HG03457 (cell line): ENCODE measurements around the gene ERFL.
"Not testable (repeated sequence)": the region's sequence is repeated elsewhere in the genome, so short reads cannot be mapped to it uniquely, and the experiment has no call there.

Experiments used
- ATAC-seq: cut with Tn5 transposase; IDR thresholded peaks from one replicate; pipeline ENCODE4 v1.9.1; 2021; ENCODE audit warnings: moderate number of reproducible peaks; ENCODE audit not compliant: unreplicated experiment

The ERFL gene

GRCh38 chr19:41944336-41944735 lies 16.1 kb upstream of the ERFL start:
- ATAC-seq: no peak

DNA sequence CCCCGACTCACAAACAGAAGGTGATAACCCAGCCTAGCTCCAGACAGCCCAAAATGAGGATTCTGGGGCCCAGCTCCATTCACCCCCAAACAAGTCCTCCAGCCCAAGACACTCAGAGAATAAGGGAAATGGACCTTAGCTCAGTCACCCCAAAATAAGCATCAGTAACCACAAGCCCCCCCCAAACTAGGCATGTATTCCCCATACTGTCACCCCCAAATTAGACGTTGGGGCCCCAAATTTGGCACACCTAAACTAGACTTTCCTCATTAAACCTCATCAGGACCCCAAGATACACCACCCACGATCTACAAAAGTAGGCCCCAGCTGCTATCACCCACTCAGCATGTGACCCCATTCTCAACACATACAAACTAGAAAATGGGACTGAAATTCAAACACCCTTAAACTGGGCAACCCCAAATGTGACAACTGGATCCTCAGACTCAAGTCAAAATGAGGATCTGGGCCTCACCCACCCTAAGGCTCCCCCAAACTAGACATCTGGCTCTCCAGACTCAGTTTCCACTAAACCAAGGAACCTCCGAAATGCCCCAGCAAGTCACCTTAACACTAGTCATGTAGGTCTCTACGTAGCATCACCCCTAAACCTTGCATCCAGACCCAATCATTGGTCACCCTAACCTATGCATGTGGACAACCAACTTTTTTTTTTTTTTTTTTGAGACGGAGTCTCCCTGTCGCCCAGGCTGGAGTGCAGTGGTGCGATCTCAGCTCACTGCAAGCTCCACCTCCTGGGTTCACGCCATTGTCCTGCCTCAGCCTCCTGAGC lies 13.4 kb upstream of the ERFL start:
- ATAC-seq: no peak

DNA sequence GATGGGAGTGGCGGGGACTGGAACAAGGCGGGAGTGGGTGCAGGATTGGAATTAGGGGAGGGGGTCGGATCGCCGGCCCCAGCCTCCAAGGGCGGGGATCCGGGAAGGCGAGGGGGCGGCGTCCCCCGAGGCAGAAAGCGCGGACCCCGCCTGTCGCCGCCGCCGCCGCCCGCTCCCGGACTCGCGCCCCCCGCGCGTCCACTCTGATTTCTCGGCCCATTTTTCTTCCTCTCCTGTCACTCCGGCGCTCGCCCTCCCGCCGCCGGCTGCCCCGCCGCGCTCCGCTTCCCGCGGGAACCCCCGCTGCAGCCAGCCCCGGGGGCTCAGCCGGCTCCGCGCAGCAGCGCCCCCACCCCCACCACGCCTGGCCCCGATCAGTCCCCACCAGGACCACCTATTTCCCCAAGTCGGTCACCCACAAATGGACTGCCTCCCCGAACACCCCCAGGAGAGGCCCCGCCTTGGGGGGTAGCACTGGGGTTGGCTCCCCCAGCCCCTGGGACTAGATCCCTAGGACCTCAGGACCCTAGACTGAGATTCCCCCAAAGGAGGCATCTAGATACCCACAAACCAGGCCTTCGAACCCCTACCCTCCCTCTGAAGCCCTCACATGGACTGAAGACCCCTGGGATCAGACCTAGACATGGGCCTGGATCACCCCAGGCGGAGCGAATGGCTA lies 12.6 kb upstream of the ERFL start:
- ATAC-seq: no peak

DNA sequence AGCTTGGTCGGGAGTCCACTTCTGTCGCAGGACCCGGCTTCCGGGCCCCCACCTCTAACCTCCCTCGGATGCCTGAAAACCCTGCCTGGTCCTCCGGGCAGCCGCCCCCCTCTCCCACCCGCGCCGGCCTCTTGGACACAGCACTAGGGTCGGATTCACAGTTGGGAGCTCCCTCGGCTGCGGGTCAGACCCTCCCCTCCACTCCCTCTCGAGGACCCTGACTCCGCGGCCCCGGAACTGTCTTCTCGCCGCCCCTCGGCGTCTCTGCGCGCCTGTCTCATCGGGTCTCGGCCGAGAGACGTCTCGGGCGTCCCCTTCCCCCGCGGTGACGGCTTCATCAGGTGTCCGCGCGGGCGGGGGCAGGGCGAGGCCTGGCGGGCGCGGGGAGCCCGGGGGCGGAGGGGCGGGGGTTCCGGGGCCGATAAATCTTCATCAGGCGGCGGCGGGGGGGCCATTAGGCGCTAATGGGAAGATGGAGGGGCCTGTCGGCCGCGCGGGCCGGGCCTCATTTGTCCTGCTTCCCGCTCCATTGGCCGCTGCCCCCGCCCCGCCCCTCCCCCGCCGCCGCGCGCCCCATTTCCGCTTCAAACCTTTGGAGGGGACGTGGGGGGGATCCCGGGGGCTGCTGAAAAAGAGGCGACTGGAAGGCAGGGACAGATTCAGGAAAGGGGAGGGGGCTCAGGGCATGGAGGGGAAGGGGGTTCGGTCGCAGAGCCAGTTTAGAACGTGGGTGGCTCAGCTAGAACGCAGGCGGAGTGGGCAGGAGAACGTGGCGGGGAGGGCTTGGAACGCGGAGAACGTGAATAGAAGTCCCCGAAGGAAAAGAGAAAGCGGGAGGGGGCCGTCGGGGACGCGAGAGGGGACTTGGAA lies 11.8 kb upstream of the ERFL start:
- ATAC-seq: no peak

GRCh38 chr19:41939209-41939608 lies 11.0 kb upstream of the ERFL start:
- ATAC-seq: not testable (repeated sequence)

DNA sequence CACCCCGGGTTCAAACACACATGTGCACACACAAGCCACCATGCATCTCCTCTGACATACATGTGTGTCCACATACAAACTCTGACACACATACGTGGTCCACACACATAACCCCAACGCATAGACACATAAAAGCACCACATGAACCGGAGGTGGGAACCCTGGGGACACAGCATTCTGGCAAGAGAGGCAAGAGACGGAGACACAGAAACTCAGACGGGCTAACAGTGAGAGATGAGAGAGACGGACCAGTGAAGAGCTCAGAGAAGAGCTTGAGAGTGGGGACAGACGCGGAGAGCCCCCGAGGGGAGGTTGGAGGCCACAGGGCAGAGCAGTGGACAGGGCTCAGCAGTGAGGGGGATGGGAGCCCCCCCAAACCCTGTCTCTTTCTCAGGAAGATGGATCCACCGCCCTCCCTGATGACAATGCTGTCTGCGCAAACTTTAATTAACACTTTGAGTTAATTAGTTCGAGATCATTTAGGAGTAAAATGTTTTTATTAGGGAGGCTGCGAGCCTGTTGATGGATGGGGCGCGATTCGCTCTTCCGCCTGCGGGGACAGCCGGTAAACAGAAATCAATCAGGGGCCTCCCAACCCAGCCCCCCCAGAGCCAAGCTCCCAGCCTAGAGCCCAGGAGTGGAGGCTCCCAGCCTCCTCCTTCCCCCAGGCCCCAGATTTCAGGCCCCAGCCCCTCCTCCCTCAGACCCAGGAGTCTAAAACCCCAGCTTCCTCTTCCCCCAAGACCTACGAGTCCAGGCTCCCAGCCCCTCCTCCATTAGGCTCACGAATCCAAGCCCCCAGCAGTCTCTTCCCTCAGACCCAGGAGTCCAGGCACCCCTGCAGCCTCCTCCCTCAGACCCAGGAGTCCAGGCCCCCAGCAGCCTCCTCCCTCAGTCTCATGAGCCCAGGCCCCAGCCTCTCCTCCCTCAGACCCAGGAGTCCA lies 9.5 kb upstream of the ERFL start:
- no peak for ATAC-seq

DNA sequence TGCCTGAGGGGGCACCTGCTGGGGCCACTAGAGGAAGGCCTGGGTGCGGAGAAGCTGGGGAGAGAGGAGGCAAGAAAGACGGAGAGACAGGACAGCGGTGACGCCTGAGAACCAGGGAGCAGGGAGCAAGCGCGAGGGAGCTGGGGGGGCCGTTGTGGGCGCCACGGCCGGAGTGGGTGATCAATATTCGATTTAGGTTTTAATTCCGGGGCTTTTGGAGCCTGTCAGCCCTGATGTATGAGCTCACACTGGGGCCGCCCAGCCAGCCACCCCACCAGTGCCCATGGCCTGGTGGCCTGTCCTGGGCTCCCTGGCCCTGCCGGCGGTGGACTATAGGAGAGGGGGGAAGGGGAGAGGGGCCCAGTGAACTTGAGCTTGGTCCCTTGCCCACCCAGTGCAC lies 8.7 kb upstream of the ERFL start:
- ATAC-seq: no peak

- ATAC-seq: no peak
Observed at GRCh38 chr19:41936416-41936850, 8.2 kb upstream of the ERFL start.

DNA sequence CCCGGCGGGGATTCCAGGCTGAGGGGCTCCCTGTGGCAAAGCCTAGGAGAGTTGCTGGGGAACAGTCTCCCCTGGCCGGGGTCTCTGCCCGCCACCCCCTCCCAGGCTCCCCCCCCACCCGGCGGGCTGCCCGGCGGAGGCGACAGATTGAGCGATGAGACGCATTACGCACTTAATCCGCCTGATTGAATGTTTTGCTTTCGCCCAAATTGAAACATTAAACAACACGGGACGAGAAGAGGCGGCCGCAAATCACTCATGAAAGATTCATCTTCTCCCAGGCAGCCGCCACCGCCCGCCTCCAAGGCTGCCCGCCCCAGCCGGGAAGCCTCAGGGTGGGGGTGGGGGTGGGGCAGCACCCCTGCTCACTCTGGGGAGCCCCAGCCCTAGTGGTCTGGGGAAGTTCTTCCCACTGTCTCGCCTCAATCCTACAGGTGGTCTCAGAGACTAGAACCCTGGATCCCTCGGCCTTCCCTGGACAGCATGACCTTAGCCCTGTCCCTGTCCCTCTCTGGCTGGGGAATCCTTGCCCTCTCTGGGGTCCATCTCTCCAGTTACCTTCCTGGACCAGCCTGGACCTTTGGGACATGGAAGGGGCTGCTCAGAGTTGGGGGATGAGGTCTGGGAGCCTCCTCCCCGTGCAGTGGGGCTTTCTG lies 7.6 kb upstream of the ERFL start:
- no peak for ATAC-seq

GRCh38 chr19:41934849-41935374 lies 6.7 kb upstream of the ERFL start:
- no peak for ATAC-seq

DNA sequence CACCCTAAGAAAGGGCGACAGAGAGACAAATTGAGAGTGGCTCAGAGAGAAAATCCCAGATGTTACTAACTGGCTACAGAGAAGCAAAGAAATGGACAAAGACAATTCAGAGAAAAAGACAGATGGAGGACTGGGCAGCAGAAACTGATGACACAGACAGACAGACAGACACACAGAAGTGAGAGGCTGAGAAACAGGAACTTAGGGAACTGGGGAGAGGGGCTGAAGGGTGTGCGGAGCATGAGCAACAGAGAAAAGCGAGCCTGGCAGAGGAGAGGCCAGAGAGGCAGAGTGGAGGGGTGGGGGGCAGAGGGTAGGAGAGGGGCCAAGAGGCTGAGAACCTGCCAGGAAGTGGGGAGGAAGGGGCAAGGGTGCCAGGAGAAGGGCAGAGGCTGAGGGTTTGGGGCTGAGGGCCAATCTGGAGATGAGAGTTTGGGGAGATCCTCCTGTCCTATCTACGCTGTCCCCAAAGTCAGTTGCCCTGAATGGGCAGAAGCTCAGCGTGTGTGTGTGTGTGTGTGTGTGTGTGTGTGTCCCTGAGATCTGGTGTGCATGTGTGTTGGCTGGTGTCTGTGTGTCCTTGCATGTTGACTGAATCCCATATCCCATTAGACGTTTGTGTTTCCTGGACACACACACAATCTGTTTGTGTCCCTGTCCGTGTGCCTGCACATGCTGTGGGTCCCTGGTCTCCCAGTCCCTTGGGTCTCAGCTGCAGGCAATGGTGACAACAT lies 5.6 kb upstream of the ERFL start:
- ATAC-seq: no peak

DNA sequence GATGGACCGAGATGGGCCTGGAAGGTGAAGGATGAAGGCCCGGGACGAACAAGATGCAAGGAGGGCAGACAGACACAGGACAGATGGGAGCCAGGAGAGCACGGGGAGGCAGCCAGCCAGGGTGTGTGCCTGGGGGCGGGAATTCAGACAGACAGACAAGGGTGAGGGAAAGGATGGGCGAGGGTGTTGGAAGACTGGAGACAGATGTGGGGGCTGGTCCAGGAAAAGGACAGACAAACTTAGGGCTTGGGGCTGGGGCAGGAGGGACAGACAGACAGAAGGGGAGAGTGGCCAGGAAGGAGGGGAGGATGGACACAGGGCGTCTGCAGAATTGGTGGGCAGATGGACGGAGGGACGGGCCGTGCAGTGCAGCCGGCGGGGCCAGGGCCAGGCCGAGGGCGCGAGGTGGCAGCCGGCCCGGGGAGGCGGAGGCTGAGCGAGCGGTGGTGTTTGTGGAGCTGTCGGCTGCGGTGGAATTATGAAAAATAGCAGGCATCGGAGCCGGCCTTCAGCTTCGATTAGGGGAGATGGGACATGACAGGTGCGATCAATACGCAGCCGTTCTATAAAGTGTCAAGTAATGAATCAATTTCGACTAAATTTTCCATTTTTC lies 4.6 kb upstream of the ERFL start:
- ATAC-seq: no peak

- no peak for ATAC-seq
Observed at GRCh38 chr19:41932259-41932719, 4.0 kb upstream of the ERFL start.

DNA sequence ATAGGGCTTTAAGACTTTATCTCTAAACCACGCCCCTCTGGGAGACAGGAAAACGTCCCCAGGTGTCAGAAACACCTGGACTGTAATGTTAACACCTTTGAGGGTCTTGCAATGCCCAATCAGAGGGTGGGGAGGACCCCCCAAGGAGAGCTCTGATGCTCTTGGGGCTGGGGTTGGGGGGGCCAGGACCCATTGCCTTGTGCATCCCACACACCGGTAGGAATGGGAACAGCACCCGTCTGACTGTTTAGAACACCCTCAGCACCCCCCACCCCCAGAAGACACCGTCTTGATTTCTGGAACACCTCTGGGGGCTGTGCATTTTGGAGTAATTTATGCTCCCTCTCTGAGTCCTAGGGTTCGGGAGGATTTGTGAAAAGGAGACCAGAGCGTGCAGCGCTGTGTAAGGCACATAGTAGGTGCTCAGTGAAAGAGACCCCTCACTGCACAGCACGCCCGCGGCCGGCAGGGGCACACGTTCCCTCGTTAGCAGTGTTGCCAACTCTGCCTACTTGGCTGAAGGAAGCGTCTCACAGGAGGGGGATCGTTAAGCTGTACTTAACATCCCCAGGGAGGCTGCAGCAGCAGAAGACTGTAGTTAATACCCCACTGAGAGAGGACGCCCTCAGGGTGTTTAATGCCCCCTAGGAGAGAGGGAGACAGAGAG lies 2.8 kb upstream of the ERFL start:
- no peak for ATAC-seq

- ATAC-seq: no peak
Observed at GRCh38 chr19:41930322-41930722, 2.1 kb upstream of the ERFL start.

GRCh38 chr19:41929536-41930071 lies 1.4 kb upstream of the ERFL start:
- no peak for ATAC-seq

DNA sequence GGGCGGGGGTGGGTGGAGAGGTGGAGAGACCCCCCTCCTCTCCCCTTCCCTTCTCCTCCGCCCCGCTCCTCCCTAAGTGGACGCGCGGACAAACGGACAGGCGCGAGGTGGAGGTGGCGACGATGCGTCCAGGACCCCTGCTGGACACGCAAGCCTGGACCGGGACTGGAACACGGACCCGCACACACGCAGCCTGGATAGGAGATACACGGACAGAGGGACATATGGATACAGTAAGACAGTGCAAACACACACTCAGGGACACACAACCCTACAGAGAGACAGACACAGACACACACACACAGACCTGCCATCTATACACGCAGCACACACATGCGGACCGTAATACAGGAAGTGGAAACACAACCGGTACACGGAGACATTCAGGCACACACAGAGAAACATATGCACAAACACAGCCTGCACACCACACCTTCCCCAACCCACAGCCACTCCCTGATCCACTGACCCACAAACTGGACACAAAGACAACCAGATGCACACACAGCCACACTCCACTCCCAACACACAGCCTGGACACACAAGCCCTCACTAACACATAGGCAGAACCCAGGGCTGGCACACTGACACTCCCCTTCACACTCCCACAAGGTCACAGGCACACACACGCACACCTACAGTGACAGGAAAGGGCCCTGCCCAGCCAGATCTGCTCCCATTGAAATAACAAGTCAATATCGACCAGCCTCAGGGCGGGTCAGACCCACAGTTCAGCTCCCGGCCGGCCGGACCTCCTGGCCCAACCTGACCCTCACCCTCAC lies 696 bp upstream of the ERFL start:
- no peak for ATAC-seq
